Measurements from ENCODE around the gene DAD1.
"Not testable (repeated sequence)": the region's sequence is repeated elsewhere in the genome, so short reads cannot be mapped to it uniquely, and the experiment has no call there.

DAD1 gene

GRCh38 chr14:22589096-22589839, at the start of gene DAD1:
DAD1 (minus strand) TSS chr14:22589224; CDS start chr14:22589157, 67 bp downstream.
- DNase-seq (ENCODE audit: low spot score) = peak; percentile 100

GRCh38 chr14:22635980-22636379, 47.0 kb upstream of the DAD1 start:
- not testable (repeated sequence) for DNase-seq (ENCODE audit: low spot score)

GRCh38 chr14:22634233-22634900, 45.3 kb upstream of the DAD1 start:
- DNase-seq (ENCODE audit: low spot score) = no peak

DNA sequence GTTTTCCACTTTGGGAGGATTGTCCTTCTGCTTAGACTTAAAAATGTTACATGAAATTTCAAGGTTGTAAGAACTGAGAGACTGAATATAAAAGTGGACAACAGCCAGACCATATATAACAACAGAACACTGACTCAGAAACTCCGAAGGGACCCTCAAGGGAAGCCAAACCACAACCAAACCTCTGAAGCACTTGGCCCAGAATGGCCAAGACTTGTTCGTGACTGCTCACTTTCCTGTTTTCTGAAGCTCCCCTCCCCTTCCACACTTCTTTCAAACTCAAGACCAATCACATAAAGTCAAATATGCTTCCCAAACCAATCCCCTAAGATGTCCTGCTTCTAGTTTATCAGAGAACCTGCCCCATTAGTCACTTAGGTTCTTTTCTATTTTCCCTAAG, 41.5 kb upstream of the DAD1 start:
- DNase-seq (ENCODE audit: low spot score) = no peak

GRCh38 chr14:22630066-22630465, 41.0 kb upstream of the DAD1 start:
- no peak for DNase-seq (ENCODE audit: low spot score)

- no peak for DNase-seq (ENCODE audit: low spot score)
Measured at GRCh38 chr14:22629361-22629760, 40.3 kb upstream of the DAD1 start.

DNA sequence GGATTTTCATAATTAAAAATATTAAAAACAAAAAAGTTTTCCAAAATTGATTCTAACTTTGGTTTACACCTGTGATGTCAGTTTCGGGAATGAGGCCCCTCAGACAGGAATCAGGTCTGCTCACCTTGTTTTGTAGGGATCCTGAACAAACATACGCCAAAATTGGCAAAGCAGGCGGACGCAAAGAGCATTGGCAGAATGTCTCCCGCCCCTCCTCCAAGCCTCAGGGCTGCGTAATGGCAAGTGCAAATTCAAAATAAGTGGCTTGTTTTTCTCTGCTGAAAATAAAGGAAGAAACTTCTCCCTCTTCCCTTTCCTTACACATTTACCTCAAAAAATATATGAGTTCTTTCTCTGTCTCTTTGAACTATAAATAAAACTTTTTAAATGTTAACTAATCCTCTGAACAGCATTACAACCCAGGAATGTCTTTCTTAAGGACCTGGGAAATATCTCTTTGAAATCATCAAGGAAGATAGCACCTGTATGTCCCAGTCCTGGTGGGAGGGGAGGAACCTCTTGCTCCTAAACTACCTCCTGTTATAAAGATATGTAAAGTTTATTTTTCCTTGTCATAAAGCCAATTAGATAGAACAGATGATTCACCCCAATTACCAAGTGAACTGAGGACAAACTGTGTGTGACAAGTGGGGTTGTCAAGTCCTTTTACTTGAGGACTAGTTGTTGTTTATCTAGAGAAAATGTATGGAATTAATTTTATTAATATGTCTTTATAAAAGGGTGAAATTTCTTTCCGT, 38.7 kb upstream of the DAD1 start:
- no peak for DNase-seq (ENCODE audit: low spot score)

DNA sequence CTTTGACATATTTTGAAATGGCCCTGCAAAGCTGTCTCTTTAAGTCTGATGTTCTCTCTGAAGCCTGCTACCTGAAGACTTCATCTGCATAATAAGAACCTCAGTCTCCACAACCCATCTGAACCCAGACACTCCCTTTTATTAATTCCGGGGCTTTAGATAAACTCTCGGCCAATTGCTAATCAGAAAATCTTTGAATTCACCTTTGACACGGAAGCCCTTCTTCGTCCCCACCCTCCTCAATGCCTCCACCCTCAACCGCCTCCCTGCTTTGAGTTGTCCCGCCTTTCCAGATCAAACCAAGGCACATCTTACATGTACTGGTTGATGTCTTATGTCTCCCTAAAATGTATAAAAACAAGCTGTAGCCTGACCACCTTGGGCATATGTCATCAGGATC, 37.6 kb upstream of the DAD1 start:
- no peak for DNase-seq (ENCODE audit: low spot score)

- no peak for DNase-seq (ENCODE audit: low spot score)
Measured at GRCh38 chr14:22623047-22623446, 34.0 kb upstream of the DAD1 start.

GRCh38 chr14:22622255-22622654, 33.2 kb upstream of the DAD1 start:
- no peak for DNase-seq (ENCODE audit: low spot score)

- DNase-seq (ENCODE audit: low spot score) = not testable (repeated sequence)
Measured at GRCh38 chr14:22615765-22616164, 26.7 kb upstream of the DAD1 start.

GRCh38 chr14:22614240-22614799, 25.3 kb upstream of the DAD1 start:
- DNase-seq (ENCODE audit: low spot score) = peak; percentile 24

GRCh38 chr14:22613736-22614239, 24.8 kb upstream of the DAD1 start:
- DNase-seq (ENCODE audit: low spot score) = no peak

- DNase-seq (ENCODE audit: low spot score) = peak; percentile 17
Measured at GRCh38 chr14:22613106-22613695, 24.2 kb upstream of the DAD1 start.

GRCh38 chr14:22610931-22611330, 21.9 kb upstream of the DAD1 start:
- no peak for DNase-seq (ENCODE audit: low spot score)

DNA sequence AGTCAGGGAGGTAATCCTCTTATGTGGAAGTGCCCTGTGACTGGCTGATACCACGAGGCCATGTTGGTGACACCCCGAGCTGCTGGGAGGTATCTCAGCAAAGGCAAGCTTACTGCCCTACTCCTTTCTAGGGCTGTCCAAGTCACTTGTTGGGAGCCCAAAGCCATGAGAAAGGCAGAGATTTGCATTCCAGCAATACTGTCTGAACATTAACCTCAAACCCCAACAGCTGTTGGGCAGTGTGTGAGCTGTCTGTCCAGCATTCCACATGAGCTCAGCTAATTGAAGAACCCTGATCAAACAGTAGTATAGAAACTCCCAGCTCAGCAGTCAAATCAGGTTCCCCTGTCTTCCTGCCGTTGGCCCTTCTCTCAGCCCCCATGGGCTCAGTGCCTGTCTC, 18.3 kb upstream of the DAD1 start:
- DNase-seq (ENCODE audit: low spot score) = no peak

- no peak for DNase-seq (ENCODE audit: low spot score)
Measured at GRCh38 chr14:22606380-22606779, 17.4 kb upstream of the DAD1 start.

DNA sequence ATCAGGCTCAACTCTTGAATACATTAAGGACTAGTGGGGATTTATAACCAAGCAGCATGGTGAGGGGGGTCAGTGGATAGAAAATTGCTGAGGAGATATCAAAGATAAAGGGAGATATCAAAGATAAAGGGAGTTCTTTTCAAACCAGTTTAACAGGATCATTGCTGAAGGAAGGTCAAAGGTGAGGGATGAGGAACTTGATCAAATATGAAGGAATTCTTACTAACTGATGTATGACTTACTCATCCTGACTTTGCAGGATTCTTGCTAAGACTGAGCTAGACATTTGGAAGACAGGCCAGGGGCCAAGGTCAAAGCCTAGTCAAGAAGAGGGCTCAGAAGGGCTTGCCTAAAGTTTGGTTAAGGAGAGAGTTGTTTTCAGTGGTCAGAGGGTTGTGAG, 13.8 kb upstream of the DAD1 start:
- no peak for DNase-seq (ENCODE audit: low spot score)

DNA sequence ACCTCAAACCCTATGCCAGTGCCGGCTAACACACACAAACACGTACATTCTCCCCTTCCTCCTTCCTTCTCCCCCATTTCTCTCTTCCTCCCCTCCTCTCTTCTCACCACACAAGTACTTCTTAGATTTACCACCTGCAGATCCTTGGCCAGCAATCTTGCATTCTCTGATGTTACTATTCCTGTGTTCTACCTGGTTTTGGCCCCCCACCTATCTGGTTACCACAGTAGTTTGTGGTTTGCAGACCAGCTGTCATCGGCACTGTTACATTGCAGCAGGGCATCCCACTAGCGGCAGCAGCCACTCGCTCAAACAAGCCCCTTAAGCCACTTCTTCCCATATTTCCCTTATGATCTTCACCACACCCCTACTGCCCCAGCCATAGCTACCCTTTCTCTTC, 13.0 kb upstream of the DAD1 start:
- no peak for DNase-seq (ENCODE audit: low spot score)

DNA sequence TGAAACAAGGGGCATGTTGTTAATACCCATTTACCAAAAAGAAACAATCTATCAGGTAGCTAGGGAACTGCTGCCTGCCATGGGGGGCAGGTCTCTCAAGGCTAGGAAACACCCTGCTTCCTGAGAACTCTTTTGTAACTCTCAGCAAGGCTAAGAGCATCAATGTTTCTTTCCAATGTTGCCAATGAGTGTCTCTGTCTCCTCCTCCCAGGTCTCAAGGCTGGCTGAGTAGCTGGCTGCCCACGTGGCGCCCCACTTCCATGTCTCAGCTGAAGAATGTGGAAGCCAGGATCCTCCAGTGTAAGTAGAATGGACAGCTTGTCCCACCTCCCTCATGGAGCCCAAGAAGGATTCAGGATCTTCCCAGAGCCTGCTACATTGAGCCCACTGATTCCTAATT, 12.4 kb upstream of the DAD1 start:
- no peak for DNase-seq (ENCODE audit: low spot score)

GRCh38 chr14:22600027-22600426, 11.0 kb upstream of the DAD1 start:
- no peak for DNase-seq (ENCODE audit: low spot score)

DNA sequence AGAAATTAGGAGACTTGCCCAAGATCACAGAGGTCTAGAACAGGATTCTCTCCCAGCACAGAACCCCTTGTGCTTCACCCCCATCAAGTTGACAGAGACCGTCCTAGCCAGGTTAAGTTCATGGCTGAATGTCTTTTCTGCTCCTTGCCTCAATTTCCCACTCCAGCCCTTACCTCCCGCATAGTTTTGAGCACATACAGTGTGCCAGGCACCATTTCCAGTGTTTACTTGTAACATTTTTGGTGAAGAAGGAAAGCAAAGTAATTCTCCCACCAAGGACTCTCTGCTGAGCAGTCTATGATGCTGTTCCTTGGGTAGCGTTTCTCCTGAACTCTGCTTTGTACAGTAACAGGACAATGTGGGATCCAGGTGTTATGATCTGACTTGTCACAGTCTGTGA, 10.3 kb upstream of the DAD1 start:
- no peak for DNase-seq (ENCODE audit: low spot score)
